Myocyte (in vitro differentiated cells): ENCODE results near the gene DEPP1. TPM values are rescaled to one million over a fixed set of nuclear protein-coding genes. Genes with fewer than 3 reads are reported as not detected.

Source experiments
- DNase-seq: peaks from one replicate; pipeline ENCODE4 v3.0.0-alpha.2; 2012; ENCODE audit warnings: low read depth
- total RNA-seq: library from RNA; depleted of rRNA; stranded (reverse); fragments of >200 nt; gene quantifications from 2 replicates; pipeline ENCODE4 v1.2.3, GENCODE V29; 2014

Gene DEPP1
- total RNA-seq, 1 donor from 2014 or later: 55.5 TPM

DNA sequence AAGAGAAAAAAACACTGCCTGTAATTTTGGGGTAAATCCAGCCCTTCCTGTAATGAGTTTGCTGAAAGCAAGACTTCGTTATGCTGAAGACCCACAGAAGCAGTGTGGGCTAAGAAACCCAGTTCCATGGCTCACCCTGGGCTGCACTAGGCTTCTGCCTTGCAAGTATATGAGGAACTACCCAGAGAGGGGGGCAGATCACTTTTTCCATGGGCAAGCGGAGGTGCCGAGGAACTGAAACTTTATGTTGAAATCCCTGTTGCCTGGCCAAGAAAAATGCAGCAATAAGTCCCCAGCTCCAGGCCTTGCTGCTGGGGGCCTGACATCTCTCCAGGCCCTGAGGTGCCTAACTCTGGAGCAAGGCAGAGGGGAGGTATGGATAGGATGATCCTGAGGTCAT is 10.5 kb downstream of the DEPP1 start:
- no peak for DNase-seq

DNA sequence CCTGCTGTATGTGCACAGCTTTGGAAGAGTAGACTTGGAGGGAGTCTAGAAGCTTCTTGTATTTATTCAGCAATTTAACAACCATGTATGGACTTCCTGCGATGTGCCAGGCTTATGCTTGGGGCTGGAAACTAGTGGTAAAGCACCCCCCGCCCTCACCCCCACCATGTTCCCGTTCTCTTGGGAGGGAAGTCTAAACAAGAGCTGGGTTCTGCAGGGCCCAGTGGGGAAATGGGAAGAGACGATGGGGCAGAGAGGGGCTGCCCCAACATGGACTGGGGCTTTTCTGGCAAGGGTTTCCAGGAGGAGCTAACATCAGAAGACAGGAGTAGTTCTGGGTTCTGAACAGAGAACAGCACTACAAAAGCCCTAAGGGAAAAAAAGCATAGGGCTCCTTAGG is 11.0 kb downstream of the DEPP1 start:
- DNase-seq: peak; percentile 46

DNA sequence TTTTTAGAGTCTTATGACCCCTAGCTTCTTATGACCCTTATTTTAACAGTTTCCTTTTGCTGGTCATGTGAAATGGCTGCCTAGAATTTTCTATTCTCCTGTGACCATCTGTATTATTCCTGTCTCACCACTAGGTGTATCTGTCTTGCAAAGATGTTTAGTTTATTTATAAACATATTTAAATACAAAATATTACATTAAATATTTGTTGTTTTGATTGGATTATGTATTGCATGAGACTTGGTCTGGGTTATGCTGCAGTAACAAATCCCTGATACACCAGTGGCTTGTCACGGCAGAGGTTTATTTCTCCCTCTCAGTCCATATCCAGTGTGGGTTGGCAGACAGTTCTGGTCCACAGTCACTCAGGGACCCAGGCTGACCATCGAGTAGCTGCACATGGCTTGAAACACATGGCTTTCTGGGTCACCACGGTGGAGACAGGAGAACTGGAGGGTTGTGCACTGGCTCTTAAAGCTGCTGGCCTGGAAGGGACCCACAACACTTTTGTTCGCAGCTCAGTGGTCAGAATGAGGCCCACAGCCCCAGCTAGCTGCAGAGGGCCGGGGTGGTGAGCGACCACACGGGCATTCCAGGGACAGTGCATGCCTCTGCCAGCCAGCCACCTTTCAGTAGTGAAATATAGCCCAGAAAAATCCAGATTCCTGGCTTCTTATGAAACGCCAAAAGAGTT is 11.6 kb downstream of the DEPP1 start:
- DNase-seq: peak; percentile 90

DNA sequence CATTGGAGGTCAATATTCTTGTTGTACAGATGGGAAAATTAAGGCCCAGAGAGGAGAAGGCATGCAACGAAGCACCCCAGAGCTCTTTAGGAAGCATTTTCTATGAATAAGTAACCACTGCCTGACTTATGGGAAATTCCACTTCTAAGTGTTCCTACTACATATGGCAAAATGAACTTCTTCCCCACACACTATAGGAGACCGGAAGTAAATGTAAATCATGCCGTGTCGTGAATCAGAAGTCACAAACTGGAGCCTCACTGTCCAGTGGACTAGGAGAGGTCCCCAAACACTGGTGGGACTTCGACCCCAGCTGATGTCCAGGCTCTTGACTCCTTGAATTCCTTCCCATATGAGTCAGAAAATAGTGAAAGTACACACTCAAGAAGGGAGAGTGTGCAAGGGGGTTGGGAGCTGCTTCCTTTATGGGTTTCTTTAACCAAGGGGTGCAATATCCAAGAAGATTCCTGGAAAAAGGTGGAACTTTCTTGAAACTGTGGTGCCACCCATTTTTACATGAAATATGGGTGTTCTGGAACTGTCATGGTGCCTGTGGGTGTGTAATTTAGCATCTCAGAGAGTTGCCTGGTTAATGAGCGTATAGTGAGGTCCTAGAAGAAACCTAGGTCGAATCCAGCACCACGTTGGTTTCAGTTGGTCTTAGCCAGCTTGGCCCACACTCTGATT is 12.3 kb downstream of the DEPP1 start:
- DNase-seq: peak; percentile 47

DNA sequence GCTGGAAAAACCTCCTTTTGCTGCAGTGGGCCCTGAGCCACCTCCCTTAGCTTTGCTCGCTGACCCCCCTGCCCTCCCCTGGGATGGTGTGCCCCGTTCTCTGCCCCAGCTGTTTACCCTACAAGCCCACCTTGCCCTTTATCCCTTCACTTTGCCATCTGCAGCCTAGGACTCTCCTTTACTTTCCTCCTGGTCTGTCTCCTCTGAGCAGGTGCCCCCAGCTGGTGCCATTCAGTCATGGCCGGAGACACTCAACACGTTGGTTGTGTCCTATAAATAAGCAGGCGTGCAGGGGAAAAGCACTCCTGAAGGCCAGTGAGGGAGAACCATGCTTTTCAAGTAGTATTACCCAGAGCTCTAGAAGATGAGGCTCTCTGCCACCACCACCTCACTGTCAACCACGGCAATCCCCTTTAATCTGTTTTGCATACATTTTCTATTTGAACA is 12.9 kb downstream of the DEPP1 start:
- peak; percentile 86 for DNase-seq

DNA sequence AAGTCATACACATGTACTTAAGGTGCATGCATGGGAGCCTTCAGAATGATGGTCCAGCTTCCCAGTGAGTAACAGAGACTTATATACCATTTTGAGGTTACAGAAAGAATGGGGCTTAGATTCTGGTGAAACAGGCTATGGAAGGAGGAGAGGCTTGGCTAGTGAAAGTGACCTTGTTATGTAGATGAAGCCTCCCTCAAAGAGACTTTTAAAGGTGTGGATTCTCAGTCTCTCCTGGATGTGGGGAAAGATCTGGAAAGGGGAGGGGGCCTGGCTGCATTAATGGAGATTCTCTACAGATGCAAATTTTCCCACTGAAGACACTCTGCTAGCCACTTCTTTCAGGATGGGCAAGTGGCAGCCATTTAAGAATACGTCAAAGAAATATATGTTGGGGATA is 13.5 kb downstream of the DEPP1 start:
- DNase-seq: no peak

DNA sequence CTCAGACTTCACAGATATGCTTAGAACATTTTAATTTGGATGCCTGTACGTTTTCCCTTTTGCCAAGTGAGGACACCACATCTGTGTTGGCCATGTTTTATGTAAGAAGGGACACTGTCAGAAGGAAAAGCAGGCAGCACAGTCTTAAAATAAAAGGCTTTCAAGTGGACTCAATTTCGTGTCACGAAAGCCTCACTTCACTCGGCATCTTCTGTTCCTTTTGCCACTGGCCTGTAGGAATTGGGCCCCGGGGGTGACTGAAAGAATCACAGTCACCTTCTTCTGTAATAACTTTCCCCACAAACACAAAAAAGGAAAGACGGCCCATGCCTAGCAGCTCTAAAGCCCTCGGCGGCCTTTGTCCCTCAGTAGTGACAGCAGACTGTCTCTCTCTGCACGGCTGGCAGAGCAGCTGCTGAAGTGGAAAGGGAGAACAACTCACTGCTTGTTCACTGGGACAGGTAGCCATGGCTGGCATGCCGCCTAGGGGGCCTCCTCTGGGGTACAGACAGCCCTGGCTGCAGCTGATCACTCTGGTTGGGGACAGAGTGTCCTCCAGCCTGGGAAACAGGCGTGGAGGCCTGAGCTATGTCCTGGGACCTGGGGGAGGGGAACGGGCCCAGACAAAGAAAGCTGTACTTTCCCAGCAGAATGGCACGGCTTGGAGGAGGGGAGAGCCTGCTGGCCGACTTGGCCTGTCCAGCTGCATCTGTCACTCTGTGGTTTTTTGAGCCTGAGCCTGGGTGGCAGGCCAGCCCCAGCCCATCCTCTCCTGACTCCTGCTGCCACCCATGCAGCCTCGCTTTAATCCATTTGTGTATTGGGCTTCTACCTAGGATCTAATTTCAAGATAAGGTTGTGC is 14.6 kb downstream of the DEPP1 start:
- DNase-seq: peak; percentile 99

DNA sequence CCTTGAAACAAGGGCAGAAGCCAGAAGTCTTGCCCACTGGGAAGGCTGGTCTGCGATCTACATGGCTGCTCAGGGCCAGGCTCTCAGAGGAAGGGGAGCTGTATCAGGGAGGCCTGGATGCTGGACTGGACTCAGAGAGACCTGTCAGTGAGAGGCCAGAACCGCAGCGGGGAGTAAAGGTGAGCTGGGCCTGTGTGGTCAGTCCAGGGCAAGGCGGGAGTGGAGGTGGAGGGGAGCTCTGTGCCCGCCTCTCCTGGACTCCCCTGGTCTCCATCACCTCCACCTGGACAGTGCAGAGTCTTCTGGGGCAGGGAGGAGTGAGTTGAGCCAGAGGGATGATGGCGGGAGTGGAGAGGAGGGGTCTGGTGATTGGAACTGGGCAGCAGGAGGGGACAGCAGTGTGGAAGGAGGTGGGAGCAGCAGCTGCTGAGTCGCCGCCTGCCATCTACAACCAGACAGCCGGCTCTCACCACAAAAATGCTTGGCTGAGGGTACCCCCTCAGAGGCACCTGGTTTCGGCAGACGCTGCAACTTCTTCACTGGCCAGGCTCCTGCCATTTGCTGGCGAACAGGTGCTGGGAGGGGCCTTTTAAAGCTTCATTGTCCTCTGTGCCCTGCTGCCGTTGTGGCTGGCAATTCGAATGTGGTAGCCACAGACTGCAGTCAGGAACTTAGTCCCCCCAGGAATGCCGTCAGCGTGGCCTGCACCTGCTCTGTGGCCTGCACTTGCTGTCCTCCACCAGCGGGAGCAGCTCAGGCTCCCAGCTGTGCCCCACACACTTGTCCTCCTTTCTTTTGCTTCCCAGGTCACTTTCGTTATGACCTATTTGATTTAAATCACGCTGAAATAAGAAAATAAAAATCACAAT is 15.5 kb downstream of the DEPP1 start:
- DNase-seq: peak; percentile 99

DNA sequence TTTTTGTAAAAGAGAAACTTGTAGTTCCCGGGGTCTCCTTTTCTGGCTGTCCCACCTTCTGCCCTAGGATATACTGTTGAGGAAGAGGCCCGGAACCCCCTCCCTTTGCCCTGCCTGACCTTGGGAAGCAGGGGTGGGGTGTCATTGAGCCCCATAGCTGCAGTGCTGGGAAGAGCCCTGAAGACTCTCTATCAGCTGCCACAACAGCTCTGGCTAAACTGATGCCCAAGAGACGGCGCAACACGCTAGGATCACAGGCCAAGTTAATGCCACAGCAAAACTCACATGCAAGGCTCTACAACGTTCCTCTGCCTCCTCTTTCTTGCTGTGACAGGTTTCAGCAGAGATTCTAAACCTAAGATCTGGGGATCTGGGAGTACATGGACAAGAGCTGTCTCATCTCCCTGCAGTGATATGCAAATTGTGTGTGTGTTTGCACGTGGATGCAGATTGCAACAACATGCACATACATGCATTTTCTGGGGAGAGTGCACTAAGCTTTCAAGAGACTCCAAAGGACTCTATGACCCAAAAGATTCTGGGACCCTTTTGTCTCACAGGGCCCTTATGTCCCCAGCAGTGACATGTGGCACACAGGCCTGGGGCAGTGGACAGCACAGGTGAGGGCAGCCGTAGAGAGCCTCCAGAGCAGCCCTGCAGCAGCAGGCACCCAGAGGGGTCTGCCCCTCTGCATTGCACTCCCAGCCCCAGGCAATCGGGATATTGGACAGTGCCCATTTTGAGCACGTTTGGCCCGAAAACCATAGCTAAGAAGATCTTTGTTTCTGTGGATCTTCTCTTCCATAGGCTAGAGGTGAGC is 16.5 kb downstream of the DEPP1 start:
- DNase-seq: peak; percentile 84

DNA sequence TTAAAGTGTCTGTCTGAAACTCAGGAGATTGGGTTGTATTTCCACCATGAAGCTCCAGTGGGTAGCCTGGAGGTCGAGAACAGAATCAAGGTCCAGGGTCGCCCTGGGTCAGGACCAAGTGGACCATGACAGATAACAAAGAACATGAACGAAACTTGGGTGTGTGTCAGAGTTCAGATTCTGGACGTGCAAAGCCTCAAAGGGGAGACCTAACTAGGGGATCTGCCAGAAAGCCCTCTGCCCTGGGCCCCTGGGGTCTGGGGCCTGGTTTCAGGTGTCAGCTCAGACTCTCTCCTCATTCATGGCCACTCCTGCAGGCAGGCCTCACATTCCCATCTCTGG is 17.4 kb downstream of the DEPP1 start:
- DNase-seq: peak; percentile 71

DNA sequence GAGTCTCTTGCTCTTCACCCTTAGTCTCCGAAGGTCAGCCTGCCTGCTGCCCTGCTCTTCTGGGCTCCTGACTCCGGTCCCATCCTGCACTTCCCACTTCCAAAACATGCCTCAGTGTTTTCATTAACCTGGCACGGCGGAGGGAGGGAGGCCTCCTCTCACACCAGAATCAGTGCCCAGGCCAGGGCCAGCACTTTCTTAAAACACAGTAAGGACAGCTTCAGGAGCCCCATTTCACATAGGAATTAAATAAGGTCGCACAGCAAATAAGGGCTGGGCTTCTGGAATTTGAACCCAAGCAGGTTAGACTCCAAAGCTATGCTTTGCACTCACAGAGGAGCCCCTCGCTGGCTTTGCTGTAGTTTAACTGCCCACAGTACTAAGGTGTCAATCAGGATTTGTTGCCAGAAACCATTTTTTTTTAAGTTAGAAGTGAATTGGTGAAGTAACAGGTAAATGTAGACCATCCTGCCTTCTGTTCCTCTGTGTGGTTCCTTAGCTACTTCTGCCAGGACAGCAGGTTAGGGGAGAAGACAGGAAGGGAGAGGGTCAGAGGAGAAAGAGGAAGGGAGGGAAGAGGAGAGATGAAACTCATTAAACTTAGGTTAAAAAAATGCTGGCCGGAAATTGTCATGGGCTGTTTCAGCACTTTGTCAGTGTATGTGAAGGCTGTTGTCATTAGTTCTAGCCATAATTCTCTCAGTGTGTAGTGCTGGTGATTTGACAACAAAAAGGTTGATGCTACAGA is 18.0 kb downstream of the DEPP1 start:
- no peak for DNase-seq

DNA sequence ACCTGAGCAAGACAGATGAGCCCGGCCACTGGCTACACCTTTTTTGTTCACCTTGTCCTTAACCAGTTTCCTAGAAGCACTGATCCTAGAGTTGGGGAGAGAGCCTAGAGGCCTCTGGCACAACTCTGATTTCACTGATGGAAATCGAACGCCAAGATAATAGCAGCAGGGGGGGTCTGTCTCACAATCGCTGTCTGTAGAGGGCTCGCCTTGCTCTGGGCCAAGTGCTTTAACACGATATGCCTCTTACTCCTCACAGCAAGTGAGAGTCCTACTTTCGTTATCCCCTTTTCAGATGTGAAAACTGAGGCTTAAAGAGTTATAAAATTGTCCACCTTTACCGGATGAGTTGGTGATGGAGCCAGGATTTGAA is 18.5 kb downstream of the DEPP1 start:
- no peak for DNase-seq

DNA sequence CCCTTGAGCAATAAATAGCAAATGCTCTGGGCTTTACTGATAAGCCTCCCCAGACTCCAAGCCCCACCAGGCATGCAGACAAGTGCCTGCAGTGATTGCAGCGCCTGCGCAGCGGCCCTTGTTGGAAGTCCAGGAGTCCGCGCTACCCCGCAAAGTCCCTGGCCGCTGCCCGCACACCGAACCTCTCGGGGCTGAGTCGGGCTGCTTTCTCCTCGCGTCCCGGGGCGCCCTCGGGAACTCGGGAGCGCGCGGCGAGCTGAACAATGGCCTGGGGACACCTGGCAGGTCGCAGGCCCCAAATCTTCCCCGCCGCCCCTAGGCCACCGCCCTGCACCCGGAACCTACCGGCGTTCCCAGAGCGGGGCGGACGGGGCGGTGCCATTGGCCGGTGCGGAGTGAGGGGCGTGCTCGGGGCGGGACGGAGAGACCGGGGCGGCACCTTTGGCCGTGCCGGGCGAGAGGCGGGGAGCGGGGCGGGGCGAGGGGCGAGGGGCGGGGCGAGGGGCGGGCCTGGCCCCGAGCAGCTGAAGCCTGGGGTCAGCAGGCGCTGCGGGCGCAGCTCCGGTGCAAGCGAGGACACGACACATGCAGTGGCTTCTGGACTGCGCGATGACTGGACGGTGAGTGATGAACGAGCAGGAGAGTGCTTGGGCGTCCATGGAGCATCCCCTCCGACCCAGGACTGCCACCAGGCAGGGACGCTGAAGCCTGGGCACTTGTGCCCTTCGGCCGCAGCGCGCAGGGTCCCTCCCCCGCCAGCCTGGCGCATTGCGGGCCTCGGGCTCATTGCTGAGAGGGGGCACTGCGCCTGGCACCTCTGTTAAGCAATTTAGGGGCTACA is 19.1 kb downstream of the DEPP1 start, which contains the start of gene RASSF4:
RASSF4 (plus strand) TSS at position 556 of the 841 bp plus-strand sequence. CDS start 10,401 bp downstream, outside the sequence.
- DNase-seq: peak; percentile 95

DNA sequence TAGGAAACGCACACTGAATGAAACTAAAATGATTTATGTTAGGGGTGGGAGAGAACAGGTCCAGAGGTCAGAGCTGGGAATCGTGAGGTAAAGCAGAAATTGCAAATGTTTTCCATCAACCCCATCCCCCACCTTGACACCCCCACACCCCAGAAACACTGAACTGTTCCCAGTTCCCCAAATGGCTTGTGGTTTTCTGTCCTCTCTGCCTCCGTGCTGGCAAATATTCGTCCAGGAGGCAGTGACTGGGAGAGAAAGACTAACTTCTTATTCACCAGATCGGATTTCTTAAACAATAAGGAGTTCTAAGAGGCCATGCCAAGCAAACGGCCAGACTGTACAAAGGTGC is 19.7 kb downstream of the DEPP1 start:
- no peak for DNase-seq

DNA sequence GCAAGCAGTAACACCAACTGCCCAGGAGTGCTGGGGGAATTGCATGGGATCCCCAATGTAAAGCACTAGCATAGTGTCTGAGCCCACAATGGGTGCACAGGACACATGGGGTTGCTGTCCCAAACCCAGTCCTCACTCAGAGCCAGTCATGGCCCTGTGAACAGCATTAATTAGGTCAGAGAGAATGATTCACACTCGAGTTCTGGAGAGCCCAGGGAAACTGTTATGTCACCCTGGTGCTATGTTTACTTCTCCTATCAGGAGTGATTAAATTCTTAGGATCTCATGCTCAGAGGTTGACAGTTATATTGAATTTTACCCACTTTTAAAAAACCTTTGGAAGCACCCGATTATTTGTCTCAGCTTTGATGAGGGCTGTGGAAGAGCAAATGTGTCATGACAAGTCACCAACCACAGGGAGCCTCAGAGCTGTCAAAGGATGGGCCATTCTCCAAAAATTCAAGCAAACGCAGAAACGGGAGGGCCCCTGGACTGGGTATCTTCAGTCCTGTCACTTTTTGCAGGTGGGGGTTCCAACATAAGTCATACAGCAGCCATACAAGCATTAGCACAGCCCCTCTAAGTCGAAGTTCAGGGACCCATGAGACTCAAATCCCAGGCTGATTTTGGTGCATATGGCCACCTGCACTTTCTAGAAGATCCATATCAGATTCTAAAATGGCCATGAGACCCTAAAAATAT is 20.3 kb downstream of the DEPP1 start:
- DNase-seq: peak; percentile 80

DNA sequence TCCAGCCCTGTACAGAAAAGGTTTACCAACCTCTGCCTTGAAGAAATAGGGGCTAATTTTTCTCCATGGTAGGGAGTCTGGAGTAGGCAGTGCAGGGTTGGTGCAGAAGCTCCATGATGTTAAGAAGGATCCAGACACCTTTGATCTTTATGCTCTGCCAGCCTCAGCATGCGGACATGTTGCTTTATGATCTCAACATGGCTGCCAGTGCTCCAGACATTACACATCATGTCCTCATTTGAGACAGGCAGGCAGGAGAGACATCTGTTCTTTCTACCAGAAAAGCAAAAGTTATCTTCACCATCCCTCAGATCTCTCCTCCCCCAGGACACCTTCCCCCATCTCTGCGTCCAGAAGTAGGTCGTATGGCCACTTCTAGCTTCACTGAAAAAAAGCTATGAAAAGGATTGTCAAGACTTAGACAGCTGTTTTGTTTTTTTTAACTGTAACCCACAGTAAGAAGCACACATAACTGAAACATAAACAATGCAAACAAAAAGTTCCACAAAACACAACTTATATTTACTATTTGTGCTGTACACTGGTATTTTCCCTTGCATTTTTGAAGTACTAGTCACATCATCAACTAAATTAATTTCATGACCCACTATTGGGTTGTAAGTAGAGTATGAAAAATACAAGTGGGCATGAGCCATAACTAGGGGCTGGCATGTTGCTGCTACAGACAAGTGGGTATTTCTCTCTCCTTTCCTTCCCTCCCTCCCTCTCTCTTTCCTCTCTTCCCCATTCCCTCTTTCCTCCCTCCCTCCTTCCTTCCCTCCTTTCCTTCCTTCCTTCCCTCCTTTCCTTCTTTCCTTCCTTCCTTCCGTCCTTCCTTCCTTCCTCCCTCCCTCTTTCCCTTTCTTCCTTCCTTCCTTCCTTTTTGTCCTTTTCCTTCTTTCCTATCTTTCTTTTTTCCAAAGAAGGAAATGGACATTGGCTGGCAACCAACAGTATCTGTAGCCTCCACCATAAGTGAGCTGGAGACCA is 21.6 kb downstream of the DEPP1 start:
- DNase-seq: no peak

DNA sequence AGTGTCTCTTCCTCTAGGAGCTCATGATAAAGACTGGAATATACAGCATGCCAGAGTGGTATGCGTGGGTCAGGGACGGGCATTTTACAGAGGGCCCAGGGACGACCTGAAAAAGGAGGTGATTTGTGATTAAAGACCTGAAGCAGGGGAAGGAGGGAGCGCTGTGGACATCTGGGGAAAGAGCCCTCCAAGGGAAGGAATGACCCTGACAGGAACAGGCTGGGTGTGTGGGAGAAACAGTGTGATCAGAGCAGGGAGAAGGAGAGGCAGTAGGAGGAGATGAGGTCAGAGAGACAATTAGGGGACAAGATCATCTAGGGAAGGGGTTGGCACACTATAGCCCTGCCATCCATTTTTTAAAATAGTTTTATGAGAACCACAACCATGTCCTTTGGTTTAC is 22.4 kb downstream of the DEPP1 start:
- DNase-seq: no peak
